ENCODE data around the gene ANKRD13D. TPM values are rescaled to one million over a fixed set of nuclear protein-coding genes. Genes with fewer than 3 reads are reported as not detected.

Gene ANKRD13D
- total RNA-seq, 4 donors from 2014 or later = 46.8 to 158 (median 69.5) TPM

DNA sequence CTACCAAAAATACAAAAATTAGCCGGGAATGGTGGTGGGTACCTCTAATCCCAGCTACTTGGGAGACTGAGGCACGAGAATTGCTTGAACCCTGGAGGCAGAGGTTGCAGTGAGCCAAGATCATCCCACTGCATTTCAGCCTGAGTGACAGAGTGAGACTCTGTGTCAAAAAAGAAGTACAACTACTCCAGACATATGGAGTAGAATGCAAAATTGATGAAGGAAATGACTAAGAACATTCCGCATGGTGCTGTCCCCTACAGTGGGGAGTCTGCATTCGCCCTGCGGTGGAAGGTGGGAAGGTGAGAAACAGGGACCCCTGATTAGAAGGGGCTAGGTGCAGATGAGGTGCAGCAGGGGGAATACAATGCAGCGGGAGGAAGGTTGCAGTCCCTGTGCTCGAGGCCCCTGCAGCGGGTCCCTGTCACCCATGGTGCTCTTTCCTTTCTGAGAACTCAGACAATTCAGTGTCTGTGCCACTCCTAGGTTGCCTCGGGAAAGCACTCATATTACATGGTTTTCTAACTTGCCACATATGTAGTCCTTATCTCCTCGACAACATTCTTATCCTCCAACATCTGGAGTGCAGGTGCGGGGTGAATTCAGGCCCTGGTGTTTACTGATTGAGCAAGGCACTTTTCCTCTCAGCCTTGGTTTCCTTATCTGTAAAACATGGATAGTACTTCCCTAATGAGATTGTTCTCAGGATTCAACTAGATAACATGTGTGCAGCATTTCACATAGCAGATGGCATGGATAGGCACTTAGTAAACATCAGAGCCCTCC lies 59.1 kb downstream of the ANKRD13D start:
- no peak overlapping the region for H3K27ac ChIP-seq
- DNase-seq (ENCODE audit: low spot score in 2 of 2) = no peak

DNA sequence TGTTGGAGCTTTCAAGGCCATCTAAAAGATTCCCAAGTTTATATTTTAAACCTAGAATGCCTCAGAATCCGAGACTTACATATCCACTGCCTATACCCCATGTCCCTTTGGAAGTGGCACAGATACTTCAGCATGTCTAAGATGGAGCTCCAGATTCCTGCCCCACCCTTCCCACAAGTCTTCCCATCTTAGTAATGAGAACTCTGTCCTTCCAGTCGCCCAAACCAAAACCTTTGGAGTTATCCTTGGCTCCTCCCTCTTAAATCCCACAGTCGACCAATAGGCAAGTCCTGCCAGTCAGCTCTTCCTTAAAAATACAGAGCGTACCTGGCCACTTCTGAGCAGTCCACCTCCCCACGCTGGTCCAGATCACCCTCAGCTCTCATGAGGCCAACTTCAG lies 59.9 kb downstream of the ANKRD13D start:
- Histone ChIP-seq H3K36me3 (no peaks in the 10 kb centered on the region), H3K4me1 (peaks cover 0 to 45% (median 26%) of the 10 kb centered on the region in 4 donors), H3K9me3 (no peaks in the 10 kb centered on the region), H3K27ac (peak overlapping the region in 2 of 4 donors; percentile 13 to 34), H3K27me3 (no peaks in the 10 kb centered on the region), H3K4me3 (no peak overlapping the region)
- WGBS, 2 donors = 59 to 69% methylated on average over 5 of the region's 5 CpGs
- DNase-seq (ENCODE audit: low spot score in 2 of 2) = no peak
- TF ChIP-seq EP300 (IDR thresholded peaks at IDR 0.05) (no peak), POLR2A (IDR thresholded peaks at IDR 0.05) (no peak)
- TF ChIP-seq, protein P1, sequence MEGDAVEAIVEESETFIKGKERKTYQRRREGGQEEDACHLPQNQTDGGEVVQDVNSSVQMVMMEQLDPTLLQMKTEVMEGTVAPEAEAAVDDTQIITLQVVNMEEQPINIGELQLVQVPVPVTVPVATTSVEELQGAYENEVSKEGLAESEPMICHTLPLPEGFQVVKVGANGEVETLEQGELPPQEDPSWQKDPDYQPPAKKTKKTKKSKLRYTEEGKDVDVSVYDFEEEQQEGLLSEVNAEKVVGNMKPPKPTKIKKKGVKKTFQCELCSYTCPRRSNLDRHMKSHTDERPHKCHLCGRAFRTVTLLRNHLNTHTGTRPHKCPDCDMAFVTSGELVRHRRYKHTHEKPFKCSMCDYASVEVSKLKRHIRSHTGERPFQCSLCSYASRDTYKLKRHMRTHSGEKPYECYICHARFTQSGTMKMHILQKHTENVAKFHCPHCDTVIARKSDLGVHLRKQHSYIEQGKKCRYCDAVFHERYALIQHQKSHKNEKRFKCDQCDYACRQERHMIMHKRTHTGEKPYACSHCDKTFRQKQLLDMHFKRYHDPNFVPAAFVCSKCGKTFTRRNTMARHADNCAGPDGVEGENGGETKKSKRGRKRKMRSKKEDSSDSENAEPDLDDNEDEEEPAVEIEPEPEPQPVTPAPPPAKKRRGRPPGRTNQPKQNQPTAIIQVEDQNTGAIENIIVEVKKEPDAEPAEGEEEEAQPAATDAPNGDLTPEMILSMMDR (IDR thresholded peaks at IDR 0.05) = no peak

More for the DNA sequence above, 59.1 kb downstream of the ANKRD13D start:
- H3K4me1 ChIP-seq = peaks cover 0 to 42% (median 24%) of the 10 kb centered on the region in 4 donors
- TF ChIP-seq EP300 (IDR thresholded peaks at IDR 0.05) = no peak
- no peaks in the 10 kb centered on the region for H3K9me3 ChIP-seq
- no peaks in the 10 kb centered on the region for H3K27me3 ChIP-seq
- peaks cover 0 to 3% (median 0%) of the 10 kb centered on the region in 3 donors for H3K36me3 ChIP-seq
- WGBS, 2 donors = 79% methylated on average over 11 of the region's 11 CpGs
- H3K4me3 ChIP-seq = no peak overlapping the region

DNA sequence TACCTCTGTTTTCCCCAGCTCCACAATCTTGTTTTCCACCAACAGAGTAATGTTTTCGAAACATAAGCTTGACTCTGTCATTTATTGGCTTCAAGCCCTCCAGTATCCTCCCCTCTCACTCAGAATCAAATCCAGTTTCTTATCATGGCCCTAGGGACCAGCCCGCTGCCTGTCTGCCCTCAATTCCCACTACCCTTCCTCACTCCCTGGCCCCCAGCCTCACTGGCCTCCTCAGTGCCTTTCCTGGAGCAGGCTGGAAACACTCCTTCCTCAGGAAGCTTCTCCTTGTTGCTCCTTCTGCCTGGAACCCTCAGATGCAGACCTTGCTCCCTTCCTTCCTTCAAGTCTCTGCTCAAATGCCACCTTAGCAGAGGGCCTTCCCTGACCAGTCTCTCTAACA lies 60.4 kb downstream of the ANKRD13D start:
- Histone ChIP-seq H3K27ac (peak overlapping the region in 2 of 4 donors; percentile 13 to 34), H3K4me1 (peaks cover 2 to 50% (median 31%) of the 10 kb centered on the region in 4 donors), H3K36me3 (no peaks in the 10 kb centered on the region), H3K9me3 (no peaks in the 10 kb centered on the region), H3K27me3 (no peaks in the 10 kb centered on the region), H3K4me3 (no peak overlapping the region)
- TF ChIP-seq, protein P1 (IDR thresholded peaks at IDR 0.05) = no peak
- no peak for TF ChIP-seq EP300 (IDR thresholded peaks at IDR 0.05)
- no peak for TF ChIP-seq POLR2A (IDR thresholded peaks at IDR 0.05)
- no peak for DNase-seq (ENCODE audit: low spot score in 2 of 2)
- 83 to 88% methylated on average over 2 of the region's 2 CpGs for WGBS, 2 donors

DNA sequence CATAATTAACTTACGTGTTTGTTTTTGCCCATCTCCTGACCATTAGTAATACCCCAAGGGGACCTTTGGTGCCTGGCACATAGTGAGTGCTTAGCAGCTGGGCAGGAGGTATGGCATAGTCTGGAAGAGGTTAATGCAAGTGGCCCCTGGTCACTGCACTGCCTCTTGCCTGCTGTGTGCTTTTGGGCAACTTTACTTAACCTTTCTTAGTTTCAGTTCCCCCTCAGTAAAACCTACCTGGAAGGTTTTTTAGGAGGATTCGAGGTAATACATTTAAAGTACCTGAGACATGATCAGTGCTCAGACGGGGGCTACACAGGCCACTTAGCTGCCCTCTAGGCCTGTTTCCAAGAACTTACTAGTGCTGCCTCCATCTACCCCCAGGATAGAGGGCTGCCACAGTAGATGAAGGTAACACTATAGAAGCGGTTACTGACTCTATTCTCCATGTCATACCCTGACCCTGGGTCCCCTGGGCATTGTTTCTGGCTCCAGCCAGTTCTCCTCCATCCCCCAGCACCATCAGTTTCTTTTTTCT lies 60.9 kb downstream of the ANKRD13D start:
- Histone ChIP-seq H3K27me3 (no peaks in the 10 kb centered on the region), H3K36me3 (no peaks in the 10 kb centered on the region), H3K9me3 (no peaks in the 10 kb centered on the region), H3K4me3 (no peak overlapping the region), H3K4me1 (peaks cover 4 to 55% (median 36%) of the 10 kb centered on the region in 4 donors), H3K27ac (no peak overlapping the region)
- 81 to 83% methylated on average over 4 of the region's 4 CpGs for WGBS, 2 donors
- no peak for TF ChIP-seq POLR2A (IDR thresholded peaks at IDR 0.05)
- TF ChIP-seq EP300 (IDR thresholded peaks at IDR 0.05) = no peak
- TF ChIP-seq, protein P1 (IDR thresholded peaks at IDR 0.05) = no peak
- no peak for DNase-seq (ENCODE audit: low spot score in 2 of 2)

DNA sequence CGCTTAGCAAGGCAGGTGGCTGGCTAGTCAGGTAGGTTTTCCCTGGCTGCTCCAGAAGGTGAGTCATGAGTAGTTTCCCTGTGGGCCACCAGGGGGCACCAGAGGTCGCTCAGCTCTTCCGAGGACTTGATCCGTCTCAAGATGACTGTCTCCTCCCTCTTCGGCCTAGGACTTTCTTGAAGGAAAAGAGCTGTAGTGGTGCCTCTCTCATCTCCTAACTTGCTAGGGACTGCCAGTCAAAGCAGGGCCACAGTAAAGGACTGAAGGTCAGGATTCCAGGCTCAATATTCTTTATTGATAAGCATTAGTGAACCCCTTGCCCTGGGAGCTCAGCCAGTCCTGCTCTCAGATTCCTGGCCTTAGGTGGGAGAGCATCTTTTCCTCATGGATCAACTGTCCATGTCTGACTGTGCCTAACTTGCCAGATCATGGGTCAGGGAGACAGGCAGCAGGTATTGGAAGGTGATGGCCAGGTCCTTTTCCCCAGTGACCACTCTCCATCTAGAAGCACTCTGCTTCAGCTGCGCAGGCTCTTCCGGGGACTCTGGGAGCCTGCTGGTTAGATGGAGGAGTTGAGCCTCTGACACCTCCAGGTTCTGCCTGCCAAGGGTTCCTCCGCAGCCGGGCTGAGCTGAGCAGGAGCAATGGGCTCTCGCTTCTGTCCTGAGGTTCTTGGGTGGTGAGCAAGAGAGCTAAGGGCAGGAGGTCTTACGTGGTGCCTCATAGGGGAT lies 62.3 kb downstream of the ANKRD13D start:
- no peak for DNase-seq (ENCODE audit: low spot score in 2 of 2)
- WGBS, 2 donors = 51 to 54% methylated on average over 11 of the region's 11 CpGs

More for the DNA sequence above, 62.3 kb downstream of the ANKRD13D start:
- TF ChIP-seq EP300 (IDR thresholded peaks at IDR 0.05) (peak in 1 of 2 donors; percentile 41), POLR2A (IDR thresholded peaks at IDR 0.05) (no peak)
- TF ChIP-seq, protein P1 (IDR thresholded peaks at IDR 0.05) = peak; percentile 90 to 96 (median 95)
- Histone ChIP-seq H3K27me3 (no peaks in the 10 kb centered on the region), H3K36me3 (no peaks in the 10 kb centered on the region), H3K4me1 (peaks cover 4 to 63% (median 48%) of the 10 kb centered on the region in 4 donors), H3K4me3 (no peak overlapping the region), H3K27ac (peak overlapping the region; percentile 33 to 99 (median 96)), H3K9me3 (no peaks in the 10 kb centered on the region)

Other genes starting within 250 kb of the ANKRD13D start
- 10 to 100 TPM; 15.9 to 30.8 (median 24.4) TPM for gene RHOD, start 232.5 kb upstream of the ANKRD13D start, total RNA-seq
- 100 to 1,000 TPM in 1 of 4 donors, 10 to 100 TPM in 3; 40.9 to 106 (median 67.4) TPM for gene KDM2A, start 170.0 kb upstream of the ANKRD13D start, total RNA-seq
- 100 to 1,000 TPM in 1 of 4 donors, 10 to 100 TPM in 3; 46.0 to 134 (median 65.4) TPM for gene GRK2, start 22.8 kb upstream of the ANKRD13D start, total RNA-seq
- 10 to 100 TPM; 28.5 to 51.6 (median 43.1) TPM for gene SSH3, start 14.2 kb downstream of the ANKRD13D start, total RNA-seq
- gene POLD4, start 64.2 kb downstream of the ANKRD13D start, total RNA-seq = 100 to 1,000 TPM in 1 of 4 donors, 10 to 100 TPM in 3; 70.8 to 154 (median 88.5) TPM
- 10 to 100 TPM in 1 of 4 donors, 1 to 10 TPM in 3; 3.7 to 23.1 (median 5.9) TPM for gene CLCF1, start 84.3 kb downstream of the ANKRD13D start, total RNA-seq
- 10 to 100 TPM; 22.7 to 39.0 (median 36.4) TPM for gene RAD9A, start 102.7 kb downstream of the ANKRD13D start, total RNA-seq
- gene PPP1CA, start 112.6 kb downstream of the ANKRD13D start, total RNA-seq = 10 to 100 TPM; 50.6 to 97.8 (median 72.7) TPM
- gene TBC1D10C, start 114.8 kb downstream of the ANKRD13D start, total RNA-seq = 1 to 10 TPM; 1.5 to 4.5 (median 2.2) TPM
- gene CARNS1, start 126.4 kb downstream of the ANKRD13D start, total RNA-seq = 1 to 10 TPM; 1.8 to 5.9 (median 4.3) TPM
- 10 to 100 TPM; 36.9 to 69.3 (median 47.1) TPM for gene RPS6KB2, start 139.2 kb downstream of the ANKRD13D start, total RNA-seq
- 10 to 100 TPM in 3 of 4 donors, 1 to 10 TPM in 1; 6.9 to 18.0 (median 12.8) TPM for gene PTPRCAP, start 148.4 kb downstream of the ANKRD13D start, total RNA-seq
- gene CORO1B, start 154.2 kb downstream of the ANKRD13D start, total RNA-seq = 10 to 100 TPM; 60.9 to 95.1 (median 77.1) TPM
- not detected for gene GPR152, start 163.4 kb downstream of the ANKRD13D start, total RNA-seq
- 1 to 10 TPM in 3 of 4 donors, under 1 TPM in 1; 0.21 to 5.7 (median 3.6) TPM for gene CABP4, start 166.1 kb downstream of the ANKRD13D start, total RNA-seq
- gene TMEM134, start 179.9 kb downstream of the ANKRD13D start, total RNA-seq = 100 to 1,000 TPM in 2 of 4 donors, 10 to 100 TPM in 2; 49.2 to 184 (median 96.6) TPM
- 100 to 1,000 TPM in 2 of 4 donors, 10 to 100 TPM in 2; 88.2 to 117 (median 96.0) TPM for gene AIP, start 193.7 kb downstream of the ANKRD13D start, total RNA-seq
- gene PITPNM1, start 216.1 kb downstream of the ANKRD13D start, total RNA-seq = 10 to 100 TPM; 22.8 to 69.6 (median 38.6) TPM
- 10 to 100 TPM; 75.4 to 90.8 (median 80.6) TPM for gene CDK2AP2, start 218.9 kb downstream of the ANKRD13D start, total RNA-seq
- gene CABP2, start 234.1 kb downstream of the ANKRD13D start, total RNA-seq = not detected

Data from tibial nerve (tissue), 4 donors.